Uterus (tissue), 2 donors: ENCODE data around the gene TRAPPC12.

Source experiments
- POLR2A ChIP-seq, 2 donors: fragments of 450-650 bp; IDR thresholded peaks; one replicate each; pipeline ENCODE4 v1.6.1; 2016; ENCODE audit warnings: antibody characterized with exemption in 2 of 2, mild to moderate bottlenecking in 1 of 2, moderate library complexity in 1 of 2
- TF ChIP-seq, protein P1 (sequence below), 4 experiments: fragments of 200-600 bp in 2 of 4; fragments of 450-650 bp in 2 of 4; sonication (generic) in 2 of 4; IDR thresholded peaks; one replicate each; pipeline ENCODE4 v1.5.1; 2016 to 2019; ENCODE audit warnings: antibody characterized with exemption in 4 of 4, mild to moderate bottlenecking in 2 of 4, moderate library complexity in 1 of 4

DNA sequence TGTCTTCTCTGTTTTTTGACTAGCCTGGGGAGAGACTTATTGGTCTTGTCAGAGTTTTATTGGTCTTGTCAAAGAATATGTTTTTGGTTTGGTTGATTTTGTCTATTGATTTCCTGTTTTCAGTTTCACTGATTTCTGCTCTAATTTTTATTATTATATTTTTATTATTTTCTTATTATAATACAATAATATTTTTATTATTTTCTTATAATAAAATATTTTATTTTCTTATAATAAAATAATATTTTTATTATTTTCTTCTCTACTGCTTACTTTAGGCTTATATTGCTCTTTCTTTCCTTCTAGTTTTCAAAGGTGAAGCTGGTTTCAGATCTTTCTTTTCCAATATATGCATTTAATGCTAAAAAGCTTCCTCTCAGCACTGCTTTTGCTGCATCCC is 62.0 kb downstream of the TRAPPC12 start:
- TF ChIP-seq, protein P1, sequence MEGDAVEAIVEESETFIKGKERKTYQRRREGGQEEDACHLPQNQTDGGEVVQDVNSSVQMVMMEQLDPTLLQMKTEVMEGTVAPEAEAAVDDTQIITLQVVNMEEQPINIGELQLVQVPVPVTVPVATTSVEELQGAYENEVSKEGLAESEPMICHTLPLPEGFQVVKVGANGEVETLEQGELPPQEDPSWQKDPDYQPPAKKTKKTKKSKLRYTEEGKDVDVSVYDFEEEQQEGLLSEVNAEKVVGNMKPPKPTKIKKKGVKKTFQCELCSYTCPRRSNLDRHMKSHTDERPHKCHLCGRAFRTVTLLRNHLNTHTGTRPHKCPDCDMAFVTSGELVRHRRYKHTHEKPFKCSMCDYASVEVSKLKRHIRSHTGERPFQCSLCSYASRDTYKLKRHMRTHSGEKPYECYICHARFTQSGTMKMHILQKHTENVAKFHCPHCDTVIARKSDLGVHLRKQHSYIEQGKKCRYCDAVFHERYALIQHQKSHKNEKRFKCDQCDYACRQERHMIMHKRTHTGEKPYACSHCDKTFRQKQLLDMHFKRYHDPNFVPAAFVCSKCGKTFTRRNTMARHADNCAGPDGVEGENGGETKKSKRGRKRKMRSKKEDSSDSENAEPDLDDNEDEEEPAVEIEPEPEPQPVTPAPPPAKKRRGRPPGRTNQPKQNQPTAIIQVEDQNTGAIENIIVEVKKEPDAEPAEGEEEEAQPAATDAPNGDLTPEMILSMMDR (IDR thresholded peaks at IDR 0.05) = no peak
- no peak for TF ChIP-seq POLR2A (IDR thresholded peaks at IDR 0.05)
